Endothelial cell of umbilical vein (primary cell): ENCODE results near the gene LRP11.

ENCODE experiments used
- CTCF ChIP-seq, 2 donors: IDR thresholded peaks; 1 replicate in 1 of 2; 2 replicates in 1 of 2; pipeline ENCODE4 v1.5.1; 2011; ENCODE audit warnings: low read length in 2 of 2, mild to moderate bottlenecking in 2 of 2, moderate library complexity in 2 of 2, control low read depth in 1 of 2, inconsistent platforms in 1 of 2, low read depth in 1 of 2; ENCODE audit not compliant: insufficient read depth in 1 of 2; ENCODE audit errors: extremely low read depth in 1 of 2
- EZH2 ChIP-seq: IDR thresholded peaks from 2 replicates; pipeline ENCODE4 v1.6.1; 2012; ENCODE audit warnings: borderline replicate concordance, low read depth, mild to moderate bottlenecking, moderate library complexity, low read length, inconsistent platforms; ENCODE audit not compliant: severe bottlenecking
- POLR2A ChIP-seq: IDR thresholded peaks from 2 replicates; pipeline ENCODE4 v1.6.1; 2012; ENCODE audit warnings: low read depth, mild to moderate bottlenecking, control low read depth, low read length

DNA sequence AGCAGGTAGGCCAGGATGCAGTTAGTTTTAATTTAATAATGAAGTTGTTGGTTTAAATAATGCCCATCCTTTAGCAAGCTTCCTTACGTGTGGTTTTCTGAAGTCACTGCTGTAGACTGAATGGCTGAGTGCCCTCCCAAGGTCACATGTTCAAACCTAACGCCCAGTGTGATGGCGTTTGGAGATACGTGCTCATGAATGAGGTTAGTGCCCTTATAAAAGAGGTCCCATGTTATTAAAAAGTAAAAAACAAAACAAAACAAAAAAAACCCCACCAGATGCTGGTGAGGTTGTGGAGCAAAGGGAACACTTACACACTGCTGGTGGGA is 16.3 kb downstream of the LRP11 start:
- TF ChIP-seq CTCF (IDR thresholded peaks at IDR 0.05; ENCODE audit: extremely low read depth in 1 of 2, insufficient read depth in 1 of 2, low read depth in 1 of 2, low read length in 2 of 2) (no peak), POLR2A (no peak), EZH2 (no peak)
